GM10266 (cell line): ENCODE results near the gene ATP1A4.

ENCODE experiments used
- DNase-seq: peaks from one replicate; pipeline ENCODE4 v3.0.0; 2012; ENCODE audit errors: extremely low spot score
- TF ChIP-seq, protein P1 (sequence below): IDR thresholded peaks from 2 replicates; pipeline ENCODE4 v1.5.1; 2012; ENCODE audit warnings: mild to moderate bottlenecking, low read depth; ENCODE audit not compliant: control insufficient read depth, insufficient read depth; ENCODE audit errors: missing control alignments

The ATP1A4 gene

DNA sequence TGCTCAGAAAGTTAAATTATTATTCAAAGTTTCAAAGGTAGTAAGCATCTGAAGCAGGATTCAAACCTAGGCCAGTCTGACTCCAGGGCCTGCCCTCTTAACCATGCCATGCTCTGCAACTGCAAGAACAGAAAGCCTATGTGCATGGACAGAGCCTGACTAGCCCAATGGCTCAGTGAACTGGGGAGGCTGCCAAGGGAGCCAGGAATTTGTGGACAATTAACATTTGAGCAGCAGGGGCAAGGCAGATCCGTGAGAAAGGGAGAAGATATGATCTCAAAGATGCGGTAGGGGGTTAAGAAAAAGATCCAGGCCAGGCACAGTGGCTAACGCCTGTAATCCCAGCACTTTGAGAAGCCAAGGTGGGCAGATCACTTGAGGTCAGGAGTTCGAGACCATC lies 6.5 kb upstream of the ATP1A4 start:
- DNase-seq = no peak
- TF ChIP-seq, protein P1, sequence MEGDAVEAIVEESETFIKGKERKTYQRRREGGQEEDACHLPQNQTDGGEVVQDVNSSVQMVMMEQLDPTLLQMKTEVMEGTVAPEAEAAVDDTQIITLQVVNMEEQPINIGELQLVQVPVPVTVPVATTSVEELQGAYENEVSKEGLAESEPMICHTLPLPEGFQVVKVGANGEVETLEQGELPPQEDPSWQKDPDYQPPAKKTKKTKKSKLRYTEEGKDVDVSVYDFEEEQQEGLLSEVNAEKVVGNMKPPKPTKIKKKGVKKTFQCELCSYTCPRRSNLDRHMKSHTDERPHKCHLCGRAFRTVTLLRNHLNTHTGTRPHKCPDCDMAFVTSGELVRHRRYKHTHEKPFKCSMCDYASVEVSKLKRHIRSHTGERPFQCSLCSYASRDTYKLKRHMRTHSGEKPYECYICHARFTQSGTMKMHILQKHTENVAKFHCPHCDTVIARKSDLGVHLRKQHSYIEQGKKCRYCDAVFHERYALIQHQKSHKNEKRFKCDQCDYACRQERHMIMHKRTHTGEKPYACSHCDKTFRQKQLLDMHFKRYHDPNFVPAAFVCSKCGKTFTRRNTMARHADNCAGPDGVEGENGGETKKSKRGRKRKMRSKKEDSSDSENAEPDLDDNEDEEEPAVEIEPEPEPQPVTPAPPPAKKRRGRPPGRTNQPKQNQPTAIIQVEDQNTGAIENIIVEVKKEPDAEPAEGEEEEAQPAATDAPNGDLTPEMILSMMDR = no peak

DNA sequence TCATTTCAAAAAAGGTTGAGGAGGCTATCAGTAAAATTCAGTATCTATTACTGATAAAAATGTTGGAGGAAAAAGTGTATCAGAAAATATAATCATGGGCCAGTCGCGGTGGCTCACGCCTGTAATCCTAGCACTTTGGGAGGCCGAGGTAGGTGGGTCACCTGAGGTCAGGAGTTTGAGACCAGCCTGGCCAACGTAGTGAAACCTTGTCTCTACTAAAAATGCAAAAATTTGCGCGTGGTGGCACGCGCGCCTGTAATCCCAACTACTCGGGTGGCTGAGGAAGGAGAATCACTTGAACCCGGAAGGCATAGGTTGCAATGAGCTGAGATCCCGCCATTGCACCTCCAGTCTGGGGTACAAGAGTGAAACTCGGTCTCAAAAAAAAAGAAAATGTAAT lies 5.3 kb upstream of the ATP1A4 start:
- TF ChIP-seq, protein P1 = no peak
- DNase-seq = no peak

DNA sequence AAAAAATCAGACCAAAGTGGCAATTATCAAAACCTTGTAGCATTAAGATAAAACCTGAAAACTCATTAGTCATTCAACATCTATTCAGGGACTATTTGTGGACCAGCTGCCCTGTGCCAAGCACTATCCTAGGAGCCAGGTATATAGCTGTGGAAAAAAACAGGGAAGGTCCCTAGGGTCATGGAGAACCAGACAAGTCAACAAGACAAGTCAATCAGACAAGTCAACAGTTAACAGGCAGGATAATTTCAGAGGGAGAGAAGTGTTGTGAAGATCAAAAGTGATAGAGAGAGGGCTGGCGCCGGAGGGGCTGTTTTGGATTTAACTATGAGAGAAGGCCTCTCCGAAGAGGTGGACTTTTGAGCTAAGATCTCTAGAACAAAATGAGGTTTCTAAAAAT lies 3.3 kb upstream of the ATP1A4 start:
- TF ChIP-seq, protein P1 = no peak
- DNase-seq = no peak

DNA sequence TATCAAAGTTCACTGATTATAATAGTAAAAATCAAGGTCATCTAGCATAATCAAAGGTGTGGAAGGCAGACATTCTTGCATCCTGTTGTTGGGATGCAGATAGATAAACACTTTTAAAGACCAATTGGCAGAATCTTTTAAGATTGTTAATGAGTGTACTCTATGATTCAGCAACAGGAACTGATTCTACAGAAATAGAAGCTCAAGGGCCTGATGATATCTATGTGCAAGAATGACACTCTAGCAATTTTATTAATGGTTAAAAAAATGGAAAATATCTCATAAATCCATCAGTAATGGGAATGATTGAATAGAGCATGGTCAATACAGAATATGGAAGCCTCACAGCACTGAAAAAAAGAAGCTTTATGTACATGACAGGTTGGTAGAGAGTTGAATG lies 2.2 kb upstream of the ATP1A4 start:
- TF ChIP-seq, protein P1 = no peak
- DNase-seq = no peak

DNA sequence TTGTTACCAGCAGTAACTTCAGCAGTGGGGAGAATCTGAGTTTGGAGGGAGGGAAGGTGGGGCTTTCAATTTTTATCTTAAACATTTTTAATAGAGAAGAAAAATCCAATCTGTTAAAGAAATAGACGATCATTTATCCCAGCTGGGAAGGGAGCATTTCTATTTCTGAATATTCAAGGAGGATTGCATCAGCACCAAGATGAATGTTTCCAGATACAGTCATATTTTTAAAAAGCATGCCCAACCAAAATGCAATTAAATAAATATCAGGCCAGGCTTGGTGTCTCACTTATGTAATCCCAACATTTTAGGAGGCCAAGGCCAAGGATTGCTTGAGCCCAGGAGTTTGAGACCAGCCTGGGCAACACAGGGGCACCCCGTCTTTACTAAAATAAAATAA lies 1.7 kb upstream of the ATP1A4 start:
- TF ChIP-seq, protein P1 = no peak
- no peak for DNase-seq

DNA sequence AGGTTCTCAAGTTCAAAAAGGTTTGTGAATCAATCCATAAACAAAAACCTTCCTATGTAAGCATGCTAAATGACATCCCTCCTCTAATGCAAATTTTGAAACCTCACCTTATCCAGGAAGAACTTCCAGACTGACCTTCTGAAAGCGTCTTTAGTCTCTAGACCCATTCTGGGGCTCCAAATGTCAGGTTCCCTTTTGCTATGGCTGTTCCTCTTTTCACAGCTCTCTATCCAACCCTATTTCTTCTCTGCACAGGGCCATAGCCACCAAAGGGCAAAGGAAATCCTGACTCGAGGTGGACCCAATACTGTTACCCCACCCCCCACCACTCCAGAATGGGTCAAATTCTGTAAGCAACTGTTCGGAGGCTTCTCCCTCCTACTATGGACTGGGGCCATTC lies 3.4 kb downstream of the ATP1A4 start:
- TF ChIP-seq, protein P1 = no peak
- DNase-seq = no peak

DNA sequence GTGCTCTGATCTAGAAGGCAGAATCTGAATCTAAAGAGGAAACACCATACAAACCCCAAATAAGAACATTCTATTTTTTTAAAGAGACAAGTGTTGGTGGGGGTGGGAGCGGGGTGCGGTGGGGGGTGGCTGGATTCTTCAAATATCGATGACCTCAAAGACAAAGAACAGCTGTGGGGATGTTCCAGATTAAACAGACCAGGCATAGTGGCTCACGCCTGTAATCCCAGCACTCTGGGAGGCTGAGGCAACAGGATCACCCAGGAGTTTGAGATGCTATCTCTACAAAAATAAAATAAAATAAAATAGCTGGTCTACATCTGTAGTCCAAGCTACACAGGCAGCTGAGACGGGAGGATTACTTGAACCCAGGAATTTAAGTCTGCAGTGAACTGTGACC lies 5.0 kb downstream of the ATP1A4 start:
- TF ChIP-seq, protein P1 = no peak
- DNase-seq = no peak
